NCI-H460 (cell line): ENCODE results near the gene ZRANB1. TPM values are rescaled to one million over a fixed set of nuclear protein-coding genes. Genes with fewer than 3 reads are reported as not detected.

ENCODE experiments used
- DNase-seq: peaks from one replicate; pipeline ENCODE4 v3.0.0-alpha.2; 2016; ENCODE audit warnings: low read depth; ENCODE audit errors: extremely low read depth
- total RNA-seq: library from RNA; depleted of rRNA; stranded (reverse); fragments of >200 nt; shearing (Covaris generic); gene quantifications from 2 replicates; pipeline ENCODE4 v1.2.3, GENCODE V29; 2014

The ZRANB1 gene
- total RNA-seq, 1 experiment from 2014 or later, result 30.5 TPM

- DNase-seq, result no peak
These were observed 62.1 kb downstream of the ZRANB1 start for GRCh38 chr10:125003901-125004467.

- DNase-seq, result no peak
These were observed 62.8 kb downstream of the ZRANB1 start for GRCh38 chr10:125004571-125005311.

GRCh38 chr10:125005312-125006187 lies 63.6 kb downstream of the ZRANB1 start:
- DNase-seq, result no peak

GRCh38 chr10:125006188-125006680 lies 64.3 kb downstream of the ZRANB1 start:
- DNase-seq, result no peak

GRCh38 chr10:125006921-125007426 lies 65.1 kb downstream of the ZRANB1 start:
- DNase-seq, result no peak

GRCh38 chr10:125007436-125007835 lies 65.5 kb downstream of the ZRANB1 start:
- no peak for DNase-seq

- no peak for DNase-seq
These were observed 67.0 kb downstream of the ZRANB1 start for GRCh38 chr10:125008689-125009638.

- DNase-seq, result no peak
These were observed 67.8 kb downstream of the ZRANB1 start for GRCh38 chr10:125009661-125010161.

GRCh38 chr10:125010362-125010761 lies 68.4 kb downstream of the ZRANB1 start:
- DNase-seq, result no peak

- DNase-seq, result no peak
These were observed 69.4 kb downstream of the ZRANB1 start for GRCh38 chr10:125011171-125011925.

GRCh38 chr10:125011926-125012705 lies 70.2 kb downstream of the ZRANB1 start:
- DNase-seq, result no peak

GRCh38 chr10:125012851-125013528 lies 71.1 kb downstream of the ZRANB1 start:
- no peak for DNase-seq

- DNase-seq, result no peak
These were observed 71.6 kb downstream of the ZRANB1 start for GRCh38 chr10:125013529-125013872.

GRCh38 chr10:125014086-125014830 lies 72.3 kb downstream of the ZRANB1 start:
- DNase-seq, result no peak

GRCh38 chr10:125014836-125015355 lies 73.0 kb downstream of the ZRANB1 start:
- DNase-seq, result no peak

- no peak for DNase-seq
These were observed 73.5 kb downstream of the ZRANB1 start for GRCh38 chr10:125015356-125015944.
